MM.1S (cell line): Measurements from ENCODE around the gene ZNF346.
A peak's percentile ranks its signal among the peaks of the same experiment; 100 is the strongest.
"Not testable (repeated sequence)": the region's sequence is repeated elsewhere in the genome, so short reads cannot be mapped to it uniquely, and the experiment has no call there.

Source experiments
- DNase-seq: peaks from one replicate; pipeline ENCODE4 v3.0.0-alpha.2; 2015
- H2AFZ ChIP-seq: fragments of 300-600 bp; sonication (generic); 2 replicates; pipeline ENCODE4 v1.6.0; 2016; ENCODE audit warnings: antibody characterized with exemption, low read length
- H3F3A ChIP-seq: fragments of 300-600 bp; sonication (generic); 2 replicates; pipeline ENCODE4 v1.6.1; 2016; ENCODE audit warnings: mild to moderate bottlenecking, antibody characterized with exemption, low read length, moderate library complexity, mixed read lengths; ENCODE audit not compliant: insufficient read depth
- H3K27ac ChIP-seq: fragments of 300-600 bp; sonication (generic); 2 replicates; pipeline ENCODE4 v1.5.1; 2016; ENCODE audit warnings: mild to moderate bottlenecking, low read length
- H3K27me3 ChIP-seq: fragments of 300-600 bp; sonication (generic); replicated peaks from 2 replicates; pipeline ENCODE4 v1.6.0; 2016; ENCODE audit warnings: low read length; ENCODE audit not compliant: insufficient read depth
- H3K36me3 ChIP-seq: fragments of 300-600 bp; sonication (generic); replicated peaks from 2 replicates; pipeline ENCODE4 v1.6.1; 2016; ENCODE audit warnings: mild to moderate bottlenecking, low read length, mixed read lengths; ENCODE audit not compliant: insufficient read depth
- H3K4me1 ChIP-seq: fragments of 300-600 bp; sonication (generic); 2 replicates; pipeline ENCODE4 v1.6.1; 2016; ENCODE audit warnings: low read length, mixed read lengths
- H3K4me2 ChIP-seq: fragments of 300-600 bp; sonication (generic); 2 replicates; pipeline ENCODE4 v1.6.0; 2016; ENCODE audit warnings: low read depth, low read length
- H3K4me3 ChIP-seq: fragments of 300-600 bp; sonication (generic); 2 replicates; pipeline ENCODE4 v1.5.1; 2016; ENCODE audit warnings: low read length, mixed read lengths
- H3K79me2 ChIP-seq: fragments of 300-600 bp; sonication (generic); 2 replicates; pipeline ENCODE4 v1.6.1; 2016; ENCODE audit warnings: mixed run types, low read length, mixed read lengths
- H3K9ac ChIP-seq: fragments of 300-600 bp; sonication (generic); 2 replicates; pipeline ENCODE4 v1.6.1; 2016; ENCODE audit warnings: low read length, mixed read lengths
- H3K9me2 ChIP-seq: fragments of 300-600 bp; sonication (generic); replicated peaks from 2 replicates; pipeline ENCODE4 v1.6.1; 2016; ENCODE audit warnings: mild to moderate bottlenecking, low read length, mixed read lengths; ENCODE audit not compliant: insufficient read depth
- H3K9me3 ChIP-seq: fragments of 300-600 bp; sonication (generic); replicated peaks from 2 replicates; pipeline ENCODE4 v1.6.1; 2016; ENCODE audit warnings: mild to moderate bottlenecking, low read length, mixed read lengths; ENCODE audit not compliant: insufficient read depth
- H4K20me1 ChIP-seq: fragments of 300-600 bp; sonication (generic); 2 replicates; pipeline ENCODE4 v1.6.1; 2016; ENCODE audit warnings: mild to moderate bottlenecking, low read length, moderate library complexity, mixed read lengths; ENCODE audit not compliant: insufficient read depth
- CTCF ChIP-seq: fragments of 300-600 bp; sonication (generic); IDR thresholded peaks from 2 replicates; pipeline ENCODE4 v1.5.1; 2016; ENCODE audit warnings: antibody characterized with exemption, low read length, mixed read lengths
- EZH2 ChIP-seq: fragments of 300-600 bp; sonication (generic); optimal IDR thresholded peaks from 2 replicates; pipeline ENCODE3; 2017; ENCODE audit warnings: low read depth, mild to moderate bottlenecking, antibody characterized with exemption, low read length, mixed read lengths
- EZH2phosphoT487 ChIP-seq: fragments of 300-600 bp; sonication (generic); IDR thresholded peaks from 2 replicates; pipeline ENCODE4 v1.6.1; 2018; ENCODE audit warnings: antibody characterized with exemption, low read length

ZNF346 gene

GRCh38 chr5:176996780-176997179, 25.7 kb upstream of the ZNF346 start:
- DNase-seq = peak; percentile 14
- Histone ChIP-seq H3F3A (peaks cover 51% of the 10 kb centered on the region), H3K27me3 (no peaks in the 10 kb centered on the region), H3K36me3 (no peaks in the 10 kb centered on the region), H3K4me2 (peak overlapping the region; percentile 56), H2AFZ (no peak overlapping the region), H3K9ac (peak overlapping the region; percentile 15), H3K9me2 (no peaks in the 10 kb centered on the region), H3K4me1 (peaks cover 43% of the 10 kb centered on the region), H3K27ac (peak overlapping the region; percentile 83), H3K4me3 (peak overlapping the region; percentile 1; the same call in 1 of the 2 replicates), H4K20me1 (no peaks in the 10 kb centered on the region), H3K9me3 (no peaks in the 10 kb centered on the region), H3K79me2 (peaks cover 97% of the 10 kb centered on the region)
- TF ChIP-seq EZH2phosphoT487 (no peak), CTCF (no peak), EZH2 (no peak)

- TF ChIP-seq CTCF (no peak), EZH2 (no peak), EZH2phosphoT487 (no peak)
- no peak overlapping the region for H3K4me2 ChIP-seq
- H3K9me3 ChIP-seq = no peaks in the 10 kb centered on the region
- H3F3A ChIP-seq = peaks cover 47% of the 10 kb centered on the region
- no peak overlapping the region for H2AFZ ChIP-seq
- DNase-seq = no peak
- no peak overlapping the region for H3K4me3 ChIP-seq
- no peaks in the 10 kb centered on the region for H3K9me2 ChIP-seq
- no peaks in the 10 kb centered on the region for H3K36me3 ChIP-seq
- peaks cover 97% of the 10 kb centered on the region for H3K79me2 ChIP-seq
- H3K27me3 ChIP-seq = no peaks in the 10 kb centered on the region
- H4K20me1 ChIP-seq = no peaks in the 10 kb centered on the region; the same call in 1 of the 2 replicates
- peaks cover 35% of the 10 kb centered on the region for H3K4me1 ChIP-seq
- H3K9ac ChIP-seq = no peak overlapping the region
- no peak overlapping the region for H3K27ac ChIP-seq
These were observed 23.7 kb upstream of the ZNF346 start for GRCh38 chr5:176998828-176999227.

- H3K27ac ChIP-seq, H3K36me3 ChIP-seq, H2AFZ ChIP-seq, H3K9ac ChIP-seq, DNase-seq, H3K4me2 ChIP-seq, H3K27me3 ChIP-seq, H3K9me3 ChIP-seq, H4K20me1 ChIP-seq, H3K4me3 ChIP-seq, H3K9me2 ChIP-seq: not testable (repeated sequence)
- Histone ChIP-seq H3K4me1 (peaks cover 33% of the 10 kb centered on the region), H3K79me2 (peaks cover 97% of the 10 kb centered on the region), H3F3A (peaks cover 40% of the 10 kb centered on the region)
These were observed 23.0 kb upstream of the ZNF346 start for GRCh38 chr5:176999526-176999925.

- H3K4me3 ChIP-seq = no peak overlapping the region
- H3K27ac ChIP-seq = no peak overlapping the region
- H3K27me3 ChIP-seq = no peaks in the 10 kb centered on the region
- no peak overlapping the region for H2AFZ ChIP-seq
- no peak for TF ChIP-seq EZH2
- no peak for TF ChIP-seq EZH2phosphoT487
- TF ChIP-seq CTCF = no peak
- DNase-seq = no peak
- peaks cover 16% of the 10 kb centered on the region; the same call in 1 of the 2 replicates for H4K20me1 ChIP-seq
- H3K4me1 ChIP-seq = peaks cover 14% of the 10 kb centered on the region
- H3F3A ChIP-seq = peaks cover 4% of the 10 kb centered on the region; the same call in 1 of the 2 replicates
- no peaks in the 10 kb centered on the region for H3K36me3 ChIP-seq
- H3K9ac ChIP-seq = no peak overlapping the region
- no peaks in the 10 kb centered on the region for H3K9me3 ChIP-seq
- H3K9me2 ChIP-seq = no peaks in the 10 kb centered on the region
- H3K4me2 ChIP-seq = peak overlapping the region; percentile 96; the same call in 1 of the 2 replicates
- H3K79me2 ChIP-seq = peaks cover 79% of the 10 kb centered on the region
These were observed 18.8 kb upstream of the ZNF346 start for GRCh38 chr5:177003649-177004048.
